Measurements from ENCODE around the gene ACOT7.

GRCh38 chr1:6416295-6416656, 22.7 kb upstream of the ACOT7 start:
- TF ChIP-seq ZNF274 (IDR thresholded peaks at IDR 0.05; ENCODE audit: low read depth, low read length): no peak
- no peak for TF ChIP-seq SUZ12 (IDR thresholded peaks at IDR 0.05; ENCODE audit: extremely low read depth, insufficient read depth, insufficient read length)
- no peak for TF ChIP-seq YY1 (IDR thresholded peaks at IDR 0.05; ENCODE audit: insufficient read depth, insufficient read length)
